GM23338 (cell line): Measurements from ENCODE around the gene SERPINH1. TPM values are rescaled to one million over a fixed set of nuclear protein-coding genes. Genes with fewer than 3 reads are reported as not detected.
A peak's percentile ranks its signal among the peaks of the same experiment; 100 is the strongest.

Source experiments
- ATAC-seq: fragments of 200-7000 bp; cut with Tn5 transposase; 3 replicates; pipeline ENCODE4 v1.9.1; 2020
- DNase-seq: peaks from one replicate; pipeline ENCODE4 v3.0.0-alpha.2; 2015; ENCODE audit warnings: low spot score
- H2AFZ ChIP-seq: fragments of 200-600 bp; sonication (generic); 2 replicates; pipeline ENCODE4 v1.8.0; 2016; ENCODE audit warnings: antibody characterized with exemption, mild to moderate bottlenecking, moderate library complexity
- H3F3A ChIP-seq: fragments of 200-600 bp; sonication (generic); replicated peaks from 2 replicates; pipeline ENCODE4 v1.8.0; 2017; ENCODE audit warnings: antibody characterized with exemption, mixed run types, low read depth
- H3K27ac ChIP-seq: fragments of 200-600 bp; sonication (generic); 2 replicates; pipeline ENCODE4 v1.6.1; 2016; ENCODE audit warnings: low read depth
- H3K27me3 ChIP-seq: fragments of 200-600 bp; sonication (generic); 2 replicates; pipeline ENCODE4 v1.8.0; 2016; ENCODE audit warnings: mild to moderate bottlenecking, mixed run types, moderate library complexity; ENCODE audit not compliant: insufficient read depth
- H3K36me3 ChIP-seq: fragments of 200-600 bp; sonication (generic); 2 replicates; pipeline ENCODE4 v1.8.0; 2016; ENCODE audit warnings: mild to moderate bottlenecking; ENCODE audit not compliant: insufficient read depth
- H3K4me1 ChIP-seq: fragments of 200-600 bp; sonication (generic); 2 replicates; pipeline ENCODE4 v1.8.0; 2016; ENCODE audit warnings: mild to moderate bottlenecking, moderate library complexity; ENCODE audit not compliant: insufficient read depth
- H3K4me2 ChIP-seq: fragments of 200-600 bp; sonication (generic); 2 replicates; pipeline ENCODE4 v1.7.1; 2017; ENCODE audit warnings: mixed run types
- H3K4me3 ChIP-seq: fragments of 200-600 bp; sonication (generic); 2 replicates; pipeline ENCODE4 v1.6.1; 2016; ENCODE audit warnings: mixed run types
- H3K79me2 ChIP-seq: fragments of 200-600 bp; sonication (generic); replicated peaks from 2 replicates; pipeline ENCODE4 v1.8.0; 2017; ENCODE audit warnings: mild to moderate bottlenecking; ENCODE audit not compliant: insufficient read depth
- H3K9me2 ChIP-seq: fragments of 200-600 bp; sonication (generic); 2 replicates; pipeline ENCODE4 v1.8.0; 2017; ENCODE audit not compliant: insufficient read depth
- H4K20me1 ChIP-seq: fragments of 200-600 bp; sonication (generic); replicated peaks from 2 replicates; pipeline ENCODE4 v1.8.0; 2017; ENCODE audit warnings: mild to moderate bottlenecking; ENCODE audit not compliant: insufficient read depth
- H3K27ac Mint-ChIP-seq: 2 replicates; pipeline ENCODE4 v1.8.0; 2020; ENCODE audit warnings: inconsistent platforms, mild to moderate bottlenecking, moderate library complexity, mixed read lengths
- H3K27me3 Mint-ChIP-seq: 3 replicates; pipeline ENCODE4 v1.8.0; 2022; ENCODE audit warnings: low read depth, mild to moderate bottlenecking, moderate library complexity, mixed read lengths, inconsistent platforms; ENCODE audit not compliant: insufficient read depth, poor library complexity
- H3K36me3 Mint-ChIP-seq: 3 replicates; pipeline ENCODE4 v1.8.0; 2021; ENCODE audit warnings: low read depth, mild to moderate bottlenecking, inconsistent platforms, moderate library complexity, mixed read lengths
- H3K4me1 Mint-ChIP-seq: 3 replicates; pipeline ENCODE4 v1.8.0; 2020; ENCODE audit warnings: mild to moderate bottlenecking, inconsistent platforms, mixed read lengths
- H3K4me3 Mint-ChIP-seq: 3 replicates; pipeline ENCODE4 v1.8.0; 2021; ENCODE audit warnings: moderate library complexity, mild to moderate bottlenecking, inconsistent platforms, mixed read lengths
- H3K9me3 Mint-ChIP-seq: 3 replicates; pipeline ENCODE4 v1.8.0; 2020; ENCODE audit warnings: moderate library complexity, mild to moderate bottlenecking, inconsistent platforms, mixed read lengths
- CREB1 ChIP-seq: fragments of 250-450 bp; sonication (Bioruptor Pico); IDR thresholded peaks from 2 replicates; pipeline ENCODE4 v1.5.0; 2020; ENCODE audit warnings: low read depth, mild to moderate bottlenecking, moderate library complexity
- EZH2 ChIP-seq: fragments of 200-600 bp; sonication (generic); IDR thresholded peaks from one replicate; pipeline ENCODE4 v1.8.0; 2017; ENCODE audit warnings: antibody characterized with exemption, mild to moderate bottlenecking, low read depth; ENCODE audit not compliant: unreplicated experiment
- JUNB ChIP-seq: IDR thresholded peaks from one replicate; pipeline ENCODE4 v1.6.1; 2016; ENCODE audit warnings: antibody characterized with exemption; ENCODE audit not compliant: unreplicated experiment
- NANOG ChIP-seq: IDR thresholded peaks from 2 replicates; pipeline ENCODE4 v1.6.1; 2016; ENCODE audit warnings: antibody characterized with exemption, borderline replicate concordance
- STAT1 ChIP-seq: IDR thresholded peaks from one replicate; pipeline ENCODE4 v1.6.1; 2016; ENCODE audit warnings: antibody characterized with exemption; ENCODE audit not compliant: unreplicated experiment
- ZNF331 ChIP-seq: fragments of 250-450 bp; sonication (Bioruptor Pico); IDR thresholded peaks from 2 replicates; pipeline ENCODE4 v1.5.0; 2020; ENCODE audit warnings: low read depth, mild to moderate bottlenecking, moderate library complexity
- polyA plus RNA-seq: library from polyadenylated mRNA; unstranded; fragments of >200 nt; fragmentation: Nextera tagmentation; extraction: Ambion mirVana; gene quantifications from 2 replicates; pipeline ENCODE4 v1.2.1, GENCODE V29; 2016
- total RNA-seq: library from RNA; depleted of rRNA; stranded (reverse); fragments of >200 nt; shearing (Covaris generic); gene quantifications from 2 replicates; pipeline ENCODE4 v1.2.3, GENCODE V29; 2014
- TF ChIP-seq, protein P1 (sequence below): IDR thresholded peaks from 2 replicates; pipeline ENCODE4 v1.6.1; 2016; ENCODE audit warnings: antibody characterized with exemption
- TF ChIP-seq, protein P2 (sequence below): IDR thresholded peaks from one replicate; pipeline ENCODE4 v1.6.1; 2018; ENCODE audit warnings: antibody characterized with exemption; ENCODE audit not compliant: unreplicated experiment
- TF ChIP-seq, protein P3 (sequence below), 2 experiments: fragments of 200-600 bp in 1 of 2; sonication (generic) in 1 of 2; conservative IDR thresholded peaks; 2 replicates each; pipeline versions ENCODE4 v1.5.1 to v1.6.1; 2016 to 2017; ENCODE audit warnings: antibody characterized with exemption in 2 of 2, low read depth in 2 of 2, mild to moderate bottlenecking in 2 of 2, moderate library complexity in 1 of 2

Gene SERPINH1
- total and polyA plus RNA-seq, 2 experiments from 2014 or later, result 238 to 1,217 TPM

DNA sequence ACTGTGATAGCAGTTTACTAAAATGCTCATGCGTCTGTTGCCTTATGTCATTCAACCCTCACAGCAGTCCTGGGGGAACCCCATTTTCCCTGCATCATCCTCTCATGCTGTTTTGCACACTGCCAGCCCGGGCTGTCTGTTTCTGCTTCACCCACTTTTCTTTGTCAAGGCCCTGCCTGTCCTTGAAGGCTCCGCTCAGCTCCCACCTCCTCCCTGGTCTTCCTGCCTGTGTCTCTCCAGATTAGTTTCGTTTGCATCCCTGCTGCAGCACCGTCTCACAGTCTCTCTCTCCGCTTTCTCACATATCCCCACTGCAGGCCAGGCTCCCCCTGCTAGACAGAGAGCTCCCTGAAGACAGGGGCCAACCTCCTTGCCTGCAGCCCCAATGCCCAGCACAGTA lies 29.9 kb downstream of the SERPINH1 start:
- no peak overlapping the region for H3K27ac ChIP-seq
- H3K79me2 ChIP-seq, result no peaks in the 10 kb centered on the region
- peaks cover 6% of the 10 kb centered on the region; the same call in 2 of the 3 replicates for H3K4me1 Mint-ChIP-seq
- DNase-seq (no peak), ATAC-seq (peak; percentile 32)
- no peaks in the 10 kb centered on the region for H3K36me3 Mint-ChIP-seq
- no peak for TF ChIP-seq CREB1 (CRISPR knock-in tag)
- no peak for TF ChIP-seq EZH2
- TF ChIP-seq, protein P1, sequence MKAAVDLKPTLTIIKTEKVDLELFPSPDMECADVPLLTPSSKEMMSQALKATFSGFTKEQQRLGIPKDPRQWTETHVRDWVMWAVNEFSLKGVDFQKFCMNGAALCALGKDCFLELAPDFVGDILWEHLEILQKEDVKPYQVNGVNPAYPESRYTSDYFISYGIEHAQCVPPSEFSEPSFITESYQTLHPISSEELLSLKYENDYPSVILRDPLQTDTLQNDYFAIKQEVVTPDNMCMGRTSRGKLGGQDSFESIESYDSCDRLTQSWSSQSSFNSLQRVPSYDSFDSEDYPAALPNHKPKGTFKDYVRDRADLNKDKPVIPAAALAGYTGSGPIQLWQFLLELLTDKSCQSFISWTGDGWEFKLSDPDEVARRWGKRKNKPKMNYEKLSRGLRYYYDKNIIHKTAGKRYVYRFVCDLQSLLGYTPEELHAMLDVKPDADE, result no peak
- TF ChIP-seq STAT1, result no peak
- no peak for TF ChIP-seq JUNB
- TF ChIP-seq, protein P2, sequence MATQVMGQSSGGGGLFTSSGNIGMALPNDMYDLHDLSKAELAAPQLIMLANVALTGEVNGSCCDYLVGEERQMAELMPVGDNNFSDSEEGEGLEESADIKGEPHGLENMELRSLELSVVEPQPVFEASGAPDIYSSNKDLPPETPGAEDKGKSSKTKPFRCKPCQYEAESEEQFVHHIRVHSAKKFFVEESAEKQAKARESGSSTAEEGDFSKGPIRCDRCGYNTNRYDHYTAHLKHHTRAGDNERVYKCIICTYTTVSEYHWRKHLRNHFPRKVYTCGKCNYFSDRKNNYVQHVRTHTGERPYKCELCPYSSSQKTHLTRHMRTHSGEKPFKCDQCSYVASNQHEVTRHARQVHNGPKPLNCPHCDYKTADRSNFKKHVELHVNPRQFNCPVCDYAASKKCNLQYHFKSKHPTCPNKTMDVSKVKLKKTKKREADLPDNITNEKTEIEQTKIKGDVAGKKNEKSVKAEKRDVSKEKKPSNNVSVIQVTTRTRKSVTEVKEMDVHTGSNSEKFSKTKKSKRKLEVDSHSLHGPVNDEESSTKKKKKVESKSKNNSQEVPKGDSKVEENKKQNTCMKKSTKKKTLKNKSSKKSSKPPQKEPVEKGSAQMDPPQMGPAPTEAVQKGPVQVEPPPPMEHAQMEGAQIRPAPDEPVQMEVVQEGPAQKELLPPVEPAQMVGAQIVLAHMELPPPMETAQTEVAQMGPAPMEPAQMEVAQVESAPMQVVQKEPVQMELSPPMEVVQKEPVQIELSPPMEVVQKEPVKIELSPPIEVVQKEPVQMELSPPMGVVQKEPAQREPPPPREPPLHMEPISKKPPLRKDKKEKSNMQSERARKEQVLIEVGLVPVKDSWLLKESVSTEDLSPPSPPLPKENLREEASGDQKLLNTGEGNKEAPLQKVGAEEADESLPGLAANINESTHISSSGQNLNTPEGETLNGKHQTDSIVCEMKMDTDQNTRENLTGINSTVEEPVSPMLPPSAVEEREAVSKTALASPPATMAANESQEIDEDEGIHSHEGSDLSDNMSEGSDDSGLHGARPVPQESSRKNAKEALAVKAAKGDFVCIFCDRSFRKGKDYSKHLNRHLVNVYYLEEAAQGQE, result no peak
- TF ChIP-seq, protein P3, sequence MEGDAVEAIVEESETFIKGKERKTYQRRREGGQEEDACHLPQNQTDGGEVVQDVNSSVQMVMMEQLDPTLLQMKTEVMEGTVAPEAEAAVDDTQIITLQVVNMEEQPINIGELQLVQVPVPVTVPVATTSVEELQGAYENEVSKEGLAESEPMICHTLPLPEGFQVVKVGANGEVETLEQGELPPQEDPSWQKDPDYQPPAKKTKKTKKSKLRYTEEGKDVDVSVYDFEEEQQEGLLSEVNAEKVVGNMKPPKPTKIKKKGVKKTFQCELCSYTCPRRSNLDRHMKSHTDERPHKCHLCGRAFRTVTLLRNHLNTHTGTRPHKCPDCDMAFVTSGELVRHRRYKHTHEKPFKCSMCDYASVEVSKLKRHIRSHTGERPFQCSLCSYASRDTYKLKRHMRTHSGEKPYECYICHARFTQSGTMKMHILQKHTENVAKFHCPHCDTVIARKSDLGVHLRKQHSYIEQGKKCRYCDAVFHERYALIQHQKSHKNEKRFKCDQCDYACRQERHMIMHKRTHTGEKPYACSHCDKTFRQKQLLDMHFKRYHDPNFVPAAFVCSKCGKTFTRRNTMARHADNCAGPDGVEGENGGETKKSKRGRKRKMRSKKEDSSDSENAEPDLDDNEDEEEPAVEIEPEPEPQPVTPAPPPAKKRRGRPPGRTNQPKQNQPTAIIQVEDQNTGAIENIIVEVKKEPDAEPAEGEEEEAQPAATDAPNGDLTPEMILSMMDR (conservative IDR thresholded peaks at IDR 0.05; ENCODE audit: low read depth in 2 of 2), result no peak
- no peak for TF ChIP-seq NANOG
- peaks cover 5% of the 10 kb centered on the region; the same call in 1 of the 2 replicates for H3K9me2 ChIP-seq
- H3K9me3 Mint-ChIP-seq, result no peaks in the 10 kb centered on the region
- peaks cover 15% of the 10 kb centered on the region for H3K27me3 Mint-ChIP-seq
- no peaks in the 10 kb centered on the region; the same call in 1 of the 2 replicates for H3K4me1 ChIP-seq
- no peaks in the 10 kb centered on the region for H3K27me3 ChIP-seq
- no peak overlapping the region for H3K4me3 Mint-ChIP-seq
- H2AFZ ChIP-seq, result no peak overlapping the region
- no peak overlapping the region for H3K4me2 ChIP-seq
- H3F3A ChIP-seq, result no peaks in the 10 kb centered on the region
- no peaks in the 10 kb centered on the region for H3K36me3 ChIP-seq
- no peak overlapping the region for H3K4me3 ChIP-seq
- no peaks in the 10 kb centered on the region for H4K20me1 ChIP-seq
- H3K27ac Mint-ChIP-seq, result no peak overlapping the region

DNA sequence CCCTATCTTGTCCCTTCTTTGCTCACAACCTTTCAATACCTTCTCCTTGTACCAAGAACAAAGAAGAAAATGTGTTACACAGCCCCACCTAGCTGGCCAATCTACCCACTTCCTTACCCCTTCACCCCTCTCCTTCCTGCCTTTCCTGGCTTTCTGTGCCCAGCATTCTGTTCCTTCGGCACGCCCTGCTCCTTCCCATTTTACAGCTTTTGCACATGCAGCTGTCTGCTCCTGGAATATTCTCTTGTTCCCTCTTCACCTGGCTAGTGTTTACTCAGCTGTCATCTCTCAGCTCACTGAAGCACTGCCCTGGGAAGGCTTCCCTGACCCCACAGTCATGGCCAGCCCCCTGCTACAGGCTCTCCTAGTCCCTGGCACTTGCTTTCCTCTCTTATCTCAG lies 30.7 kb downstream of the SERPINH1 start:
- Histone ChIP-seq H3K27me3 (no peaks in the 10 kb centered on the region), H2AFZ (no peak overlapping the region), H4K20me1 (no peaks in the 10 kb centered on the region), H3K27ac (no peak overlapping the region), H3F3A (no peaks in the 10 kb centered on the region), H3K36me3 (no peaks in the 10 kb centered on the region), H3K4me3 (no peak overlapping the region), H3K79me2 (no peaks in the 10 kb centered on the region), H3K9me2 (no peaks in the 10 kb centered on the region), H3K4me1 (no peaks in the 10 kb centered on the region; the same call in 1 of the 2 replicates), H3K4me2 (no peak overlapping the region)
- Mint-ChIP-seq H3K9me3 (no peaks in the 10 kb centered on the region), H3K4me3 (no peak overlapping the region), H3K27me3 (peaks cover 16% of the 10 kb centered on the region), H3K36me3 (no peaks in the 10 kb centered on the region), H3K4me1 (peaks cover 14% of the 10 kb centered on the region; the same call in 2 of the 3 replicates), H3K27ac (no peak overlapping the region)
- ATAC-seq (no peak), DNase-seq (no peak)
- TF ChIP-seq, protein P3 (conservative IDR thresholded peaks at IDR 0.05; ENCODE audit: low read depth in 2 of 2), result peak in 1 of 2 experiments; percentile 41; a peak in 2 of 4 replicates
- no peak for TF ChIP-seq ZNF331 (CRISPR knock-in tag)
